ENCODE results near the gene JOSD1. TPM values are rescaled to one million over a fixed set of nuclear protein-coding genes. Genes with fewer than 3 reads are reported as not detected.
A peak's percentile ranks its signal among the peaks of the same experiment; 100 is the strongest.

The JOSD1 gene
- total and polyA plus RNA-seq, 10 of the 15 experiments (the other 5 are each of a cell fraction or from before 2014, with no cell fraction given) = 6.2 to 54.6 (median 40.5) TPM

DNA sequence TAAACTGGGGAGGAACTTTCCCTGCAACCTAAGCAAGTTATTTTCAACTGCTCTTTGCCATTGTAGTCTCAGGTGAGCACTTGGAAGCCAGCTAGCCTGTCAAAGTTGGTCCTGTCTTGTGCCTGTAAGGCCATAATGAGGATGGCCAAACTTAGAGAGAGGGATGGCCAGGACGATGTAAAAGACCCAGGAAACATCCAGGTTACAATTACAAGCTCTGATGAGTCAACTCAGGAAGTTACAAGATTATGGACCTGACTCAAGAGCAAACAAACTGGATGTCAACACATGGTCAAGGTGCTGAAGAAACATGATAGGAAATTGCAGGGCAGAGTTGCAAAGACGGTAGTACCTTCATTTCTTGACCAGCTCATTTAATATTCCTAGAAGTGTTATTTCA, 6.6 kb upstream of the JOSD1 start:
- POLR2A ChIA-PET = interaction anchor here (0.6 to 3.3 kb wide), 6 partner anchors 10 to 1172 kb away, joined by 3 to 39 read pairs (median 10); partner anchors contain the start of gene TOMM22
- ATAC-seq (no peak), FAIRE-seq (no peak)

More for the DNA sequence above, 6.6 kb upstream of the JOSD1 start:
- peak overlapping the region; percentile 95 for H3K4me3 ChIP-seq
- no peak for DNase-seq (ENCODE audit: low read depth, low spot score)
- ChIA-PET RAD21 (ENCODE audit: unreplicated experiment) (interaction anchor here (1.0 to 4.1 kb wide), 7 partner anchors 10 to 656 kb away, joined by 3 to 30 read pairs (median 4); partner anchors contain the start of gene TOMM22), CTCF (interaction anchor here (0.6 to 3.1 kb wide), 7 partner anchors 9 to 54 kb away, joined by 4 to 17 read pairs (median 9); partner anchors contain the start of gene TOMM22), SMC1A (ENCODE audit: uncharacterized antibody, unreplicated experiment) (interaction anchor here (0.5 to 5.5 kb wide), 12 partner anchors 11 to 657 kb away, joined by 3 to 54 read pairs (median 4); partner anchors contain the start of gene TOMM22)
- TF ChIP-seq NR2C2 (IDR thresholded peaks at IDR 0.05; ENCODE audit: borderline replicate concordance, control insufficient read depth, insufficient read length, low read depth) (no peak), RAD21 (IDR thresholded peaks at IDR 0.05; ENCODE audit: insufficient read depth, low read depth, low read length) (no peak), SMARCA5 (IDR thresholded peaks at IDR 0.05) (no peak), CREB1 (IDR thresholded peaks at IDR 0.05; ENCODE audit: low read depth) (no peak), MYB (IDR thresholded peaks at IDR 0.05; ENCODE audit: borderline replicate concordance, low read depth, low read length) (no peak), ZNF207 (IDR thresholded peaks at IDR 0.05; ENCODE audit: borderline replicate concordance) (no peak), ZBTB40 (IDR thresholded peaks at IDR 0.05; ENCODE audit: borderline replicate concordance) (no peak), NFYB (IDR thresholded peaks at IDR 0.05; ENCODE audit: insufficient read depth, low read depth, low read length) (no peak), SP1 (IDR thresholded peaks at IDR 0.05; ENCODE audit: low read depth, low read length) (no peak), MEF2B (IDR thresholded peaks at IDR 0.05; ENCODE audit: partially characterized antibody, poor library complexity, severe bottlenecking) (no peak), HCFC1 (IDR thresholded peaks at IDR 0.05; ENCODE audit: low read length) (no peak), SMAD5 (IDR thresholded peaks at IDR 0.05; ENCODE audit: low read depth) (no peak), KLF5 (IDR thresholded peaks at IDR 0.05; ENCODE audit: partially characterized antibody) (no peak), STAT1 (conservative IDR thresholded peaks at IDR 0.05) (no peak)
- TF ChIP-seq, protein P1, sequence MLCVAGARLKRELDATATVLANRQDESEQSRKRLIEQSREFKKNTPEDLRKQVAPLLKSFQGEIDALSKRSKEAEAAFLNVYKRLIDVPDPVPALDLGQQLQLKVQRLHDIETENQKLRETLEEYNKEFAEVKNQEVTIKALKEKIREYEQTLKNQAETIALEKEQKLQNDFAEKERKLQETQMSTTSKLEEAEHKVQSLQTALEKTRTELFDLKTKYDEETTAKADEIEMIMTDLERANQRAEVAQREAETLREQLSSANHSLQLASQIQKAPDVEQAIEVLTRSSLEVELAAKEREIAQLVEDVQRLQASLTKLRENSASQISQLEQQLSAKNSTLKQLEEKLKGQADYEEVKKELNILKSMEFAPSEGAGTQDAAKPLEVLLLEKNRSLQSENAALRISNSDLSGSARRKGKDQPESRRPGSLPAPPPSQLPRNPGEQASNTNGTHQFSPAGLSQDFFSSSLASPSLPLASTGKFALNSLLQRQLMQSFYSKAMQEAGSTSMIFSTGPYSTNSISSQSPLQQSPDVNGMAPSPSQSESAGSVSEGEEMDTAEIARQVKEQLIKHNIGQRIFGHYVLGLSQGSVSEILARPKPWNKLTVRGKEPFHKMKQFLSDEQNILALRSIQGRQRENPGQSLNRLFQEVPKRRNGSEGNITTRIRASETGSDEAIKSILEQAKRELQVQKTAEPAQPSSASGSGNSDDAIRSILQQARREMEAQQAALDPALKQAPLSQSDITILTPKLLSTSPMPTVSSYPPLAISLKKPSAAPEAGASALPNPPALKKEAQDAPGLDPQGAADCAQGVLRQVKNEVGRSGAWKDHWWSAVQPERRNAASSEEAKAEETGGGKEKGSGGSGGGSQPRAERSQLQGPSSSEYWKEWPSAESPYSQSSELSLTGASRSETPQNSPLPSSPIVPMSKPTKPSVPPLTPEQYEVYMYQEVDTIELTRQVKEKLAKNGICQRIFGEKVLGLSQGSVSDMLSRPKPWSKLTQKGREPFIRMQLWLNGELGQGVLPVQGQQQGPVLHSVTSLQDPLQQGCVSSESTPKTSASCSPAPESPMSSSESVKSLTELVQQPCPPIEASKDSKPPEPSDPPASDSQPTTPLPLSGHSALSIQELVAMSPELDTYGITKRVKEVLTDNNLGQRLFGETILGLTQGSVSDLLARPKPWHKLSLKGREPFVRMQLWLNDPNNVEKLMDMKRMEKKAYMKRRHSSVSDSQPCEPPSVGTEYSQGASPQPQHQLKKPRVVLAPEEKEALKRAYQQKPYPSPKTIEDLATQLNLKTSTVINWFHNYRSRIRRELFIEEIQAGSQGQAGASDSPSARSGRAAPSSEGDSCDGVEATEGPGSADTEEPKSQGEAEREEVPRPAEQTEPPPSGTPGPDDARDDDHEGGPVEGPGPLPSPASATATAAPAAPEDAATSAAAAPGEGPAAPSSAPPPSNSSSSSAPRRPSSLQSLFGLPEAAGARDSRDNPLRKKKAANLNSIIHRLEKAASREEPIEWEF (IDR thresholded peaks at IDR 0.05; ENCODE audit: insufficient replicate concordance, low read depth, low read length) = no peak
- H4K20me1 ChIP-seq (ENCODE audit: control insufficient read depth, insufficient read depth) = peaks cover 12% of the 10 kb centered on the region
- H3K36me3 ChIP-seq (ENCODE audit: control insufficient read depth in 2 of 2, insufficient read depth in 2 of 2, low read length in 1 of 2) = peaks cover 0 to 6% of the 10 kb centered on the region in 2 experiments; a peak in 3 of 4 replicates
- peak overlapping the region; percentile 60 for H3K4me2 ChIP-seq (ENCODE audit: control insufficient read depth, insufficient read depth)
- H3K27me3 ChIP-seq (replicated peaks in 1 of 2; ENCODE audit: control insufficient read depth in 2 of 2, insufficient read depth in 2 of 2, low read length in 1 of 2) = no peaks in the 10 kb centered on the region
- 7% methylated on average over 2 of the region's 2 CpGs for WGBS (ENCODE audit: insufficient coverage, insufficient replicate concordance, low lambda C conversion rate, missing lambda C conversion rate)
- intact Hi-C loops (cut with micrococcal nuclease; ENCODE audit: unreplicated experiment) (loop anchor here (10.0 kb wide), 1 partner anchor 203 kb away; the partner anchor contains the start of gene DDX17), in situ Hi-C loops (cut with MboI) (no loop called here)
- peaks cover 21% of the 10 kb centered on the region for H3K4me1 ChIP-seq (ENCODE audit: control insufficient read depth, insufficient read depth, low read length)
- H3K27ac ChIP-seq (ENCODE audit: control insufficient read depth, insufficient read depth) = peak overlapping the region; percentile 85
- no peaks in the 10 kb centered on the region for H3K9me3 ChIP-seq (replicated peaks; ENCODE audit: control insufficient read depth, insufficient read depth, low read length)
- BruUV-seq (replicated peaks) = TSS peak; percentile 66
- peak overlapping the region; percentile 89; the same call in 1 of the 2 replicates for H3K9ac ChIP-seq (ENCODE audit: control insufficient read depth, insufficient read depth, low read length)
- H2AFZ ChIP-seq (ENCODE audit: control insufficient read depth, low read depth, low read length) = no peak overlapping the region
- peaks cover 63% of the 10 kb centered on the region for H3K79me2 ChIP-seq (ENCODE audit: control insufficient read depth, insufficient read depth, low read length)
